Hippocampal formation (tissue), 2 donors: ENCODE measurements around the gene PRKCA.
"Not testable (repeated sequence)": the region's sequence is repeated elsewhere in the genome, so short reads cannot be mapped to it uniquely, and the experiment has no call there.

Source experiments
- DNase-seq, 2 donors: peaks; one replicate each; lab custom pipeline; 2025; lab: John Stamatoyannopoulos, UW

PRKCA gene

DNA sequence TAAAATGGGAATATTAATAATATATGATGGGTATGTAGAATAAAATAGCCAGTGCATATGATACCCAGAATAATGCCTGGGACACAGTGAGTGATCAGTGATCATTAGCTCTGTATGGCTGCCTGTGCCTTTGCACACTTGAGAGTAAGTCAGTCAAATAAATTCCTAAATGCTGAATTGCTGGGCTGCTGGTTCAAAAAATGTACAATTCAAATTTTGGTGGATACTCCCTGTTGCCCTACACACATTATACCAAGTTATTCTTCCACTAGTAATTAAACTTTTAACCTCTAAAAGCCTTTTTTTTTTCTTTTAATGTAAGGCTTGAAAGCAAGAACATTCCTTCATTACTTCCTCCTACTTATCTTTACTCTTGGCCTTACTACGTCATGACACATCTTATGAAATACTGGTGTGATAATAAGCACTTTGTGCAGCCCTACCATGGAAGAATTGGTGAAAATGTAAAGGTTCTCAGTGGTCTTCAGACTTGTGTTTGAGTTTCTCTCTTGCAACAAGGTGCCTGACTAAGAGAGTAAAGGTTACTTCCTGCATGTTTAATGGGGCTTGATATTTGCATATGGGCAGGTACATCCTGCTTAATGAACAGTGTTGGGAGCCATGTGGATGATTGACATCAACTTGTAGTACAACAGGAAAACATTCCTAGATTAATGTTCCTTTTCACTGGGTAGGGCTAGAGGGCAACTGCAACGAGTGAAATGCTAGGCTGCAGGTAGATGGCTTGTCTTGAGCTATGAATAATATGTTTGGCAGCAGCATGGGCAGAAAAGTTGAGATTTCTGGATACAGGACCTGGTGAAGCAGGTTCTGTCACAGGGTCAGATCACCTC is 84.3 kb downstream of the PRKCA start:
- DNase-seq = no peak

DNA sequence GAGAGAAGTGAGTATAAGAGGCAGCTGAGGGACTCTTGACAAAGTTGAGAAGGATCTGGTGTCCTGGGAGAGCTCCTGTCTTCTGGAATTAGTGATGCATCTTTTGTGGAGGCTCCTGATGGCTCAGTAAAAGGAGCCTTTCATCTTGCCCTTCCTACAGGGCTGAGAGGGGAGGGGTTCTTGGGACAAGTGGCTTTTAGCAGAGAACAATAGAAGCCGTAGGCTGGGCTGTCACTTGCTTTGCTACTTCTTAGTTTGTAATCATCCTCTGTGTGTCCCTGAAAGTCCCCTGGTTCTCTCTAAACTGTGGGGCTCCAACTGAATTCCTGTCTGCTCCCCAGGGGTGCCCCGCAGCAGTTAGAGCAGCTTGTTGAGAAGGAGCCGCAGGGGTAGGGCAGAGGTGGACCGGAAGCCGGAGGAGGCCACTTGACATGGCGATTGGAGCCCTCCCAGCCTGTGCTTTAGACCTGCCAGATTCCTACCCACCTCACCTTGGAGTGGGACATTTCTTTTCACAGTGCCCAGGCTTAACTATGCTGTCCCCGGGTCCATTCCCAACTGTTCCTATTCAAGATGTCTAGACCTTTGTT is 85.1 kb downstream of the PRKCA start:
- no peak for DNase-seq

GRCh38 chr17:66392783-66393437 is 90.5 kb downstream of the PRKCA start:
- no peak for DNase-seq

DNA sequence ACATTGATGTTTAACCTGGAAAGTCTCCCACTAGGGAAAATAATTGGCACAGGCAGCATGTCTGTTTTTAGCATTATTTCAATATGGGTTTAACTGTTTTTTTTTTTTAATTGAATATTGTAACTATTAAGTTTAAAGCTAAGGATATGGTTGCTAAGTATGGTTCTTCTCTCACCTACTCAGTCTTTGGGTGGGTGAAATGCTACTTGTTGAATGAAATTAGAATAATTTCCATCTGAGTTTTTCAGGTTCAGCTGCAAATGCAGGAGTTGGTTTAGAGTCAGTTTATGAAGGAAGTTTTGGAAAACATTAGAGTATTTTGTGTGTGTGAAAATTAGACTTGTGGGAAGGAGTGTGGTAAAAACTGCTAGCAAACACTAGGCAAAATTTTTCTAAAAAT is 93.5 kb downstream of the PRKCA start:
- no peak for DNase-seq

GRCh38 chr17:66397486-66397885 is 95.1 kb downstream of the PRKCA start:
- DNase-seq = no peak

GRCh38 chr17:66398059-66398458 is 95.6 kb downstream of the PRKCA start:
- no peak for DNase-seq

GRCh38 chr17:66398617-66399016 is 96.2 kb downstream of the PRKCA start:
- no peak for DNase-seq

DNA sequence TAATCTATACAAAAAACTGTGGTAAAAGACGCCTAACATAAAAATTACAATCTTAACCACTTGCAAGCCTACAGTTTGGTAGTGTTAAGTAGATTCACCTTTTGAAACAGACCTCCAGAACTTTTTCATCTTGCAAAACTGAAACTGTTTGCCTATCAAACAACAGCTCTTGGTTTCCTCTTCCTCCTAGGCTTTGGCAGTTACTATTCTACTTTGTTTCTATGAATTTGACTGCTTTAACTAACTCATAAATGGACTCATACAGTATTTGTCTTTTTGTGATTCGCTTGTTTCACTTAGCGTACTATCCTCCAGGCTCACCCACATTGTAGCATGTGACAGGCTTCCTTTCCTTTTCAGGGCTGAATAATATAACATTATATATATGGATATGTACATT is 97.0 kb downstream of the PRKCA start:
- DNase-seq = no peak

DNA sequence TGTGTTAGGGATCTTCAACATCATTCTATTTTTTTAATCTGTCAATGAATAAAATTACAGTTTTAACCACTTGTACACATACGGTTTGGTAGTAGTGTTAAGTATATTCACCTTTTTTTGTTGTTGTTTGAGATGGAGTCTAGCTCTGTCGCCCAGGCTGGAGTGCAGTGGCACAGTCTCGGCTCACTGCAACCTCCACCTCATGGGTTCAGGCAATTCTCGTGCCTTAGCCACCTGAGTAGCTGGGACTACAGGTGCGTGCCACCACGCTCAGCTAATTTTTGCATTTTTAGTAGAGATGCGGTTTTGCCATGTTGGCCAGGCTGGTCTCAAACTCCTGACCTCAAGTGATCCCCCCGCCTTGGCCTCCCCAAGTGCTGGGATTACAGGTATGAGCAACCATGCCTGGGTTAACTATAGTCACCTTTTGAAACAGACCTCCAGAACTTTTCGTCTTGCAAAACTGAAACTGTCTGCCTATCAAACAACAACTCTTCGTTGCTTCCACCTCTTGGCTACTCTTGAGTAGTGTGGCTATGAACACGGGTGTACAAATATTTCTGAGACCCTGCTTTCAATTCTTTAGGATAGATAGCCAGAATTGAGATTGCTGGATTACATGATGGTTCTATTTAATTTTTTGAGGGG is 97.8 kb downstream of the PRKCA start:
- DNase-seq = not testable (repeated sequence)

DNA sequence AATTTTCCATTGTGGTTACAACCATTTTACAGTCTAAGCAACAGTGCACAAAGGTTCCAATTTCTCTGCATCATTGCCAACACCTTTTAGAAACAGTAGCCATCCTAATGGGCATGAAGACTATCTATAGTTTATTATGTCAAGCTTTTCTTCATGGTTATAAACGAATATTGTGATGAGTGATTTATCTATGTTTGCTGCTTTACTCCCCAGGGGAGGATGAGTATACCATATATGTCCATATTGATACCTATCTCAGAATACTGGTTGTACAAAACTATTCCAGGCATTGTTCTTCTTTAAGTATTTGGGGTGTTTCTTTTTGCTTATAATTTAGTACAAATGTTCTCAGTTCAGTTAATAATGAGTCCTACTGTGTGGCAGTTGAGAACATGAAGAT is 98.3 kb downstream of the PRKCA start:
- DNase-seq = no peak

DNA sequence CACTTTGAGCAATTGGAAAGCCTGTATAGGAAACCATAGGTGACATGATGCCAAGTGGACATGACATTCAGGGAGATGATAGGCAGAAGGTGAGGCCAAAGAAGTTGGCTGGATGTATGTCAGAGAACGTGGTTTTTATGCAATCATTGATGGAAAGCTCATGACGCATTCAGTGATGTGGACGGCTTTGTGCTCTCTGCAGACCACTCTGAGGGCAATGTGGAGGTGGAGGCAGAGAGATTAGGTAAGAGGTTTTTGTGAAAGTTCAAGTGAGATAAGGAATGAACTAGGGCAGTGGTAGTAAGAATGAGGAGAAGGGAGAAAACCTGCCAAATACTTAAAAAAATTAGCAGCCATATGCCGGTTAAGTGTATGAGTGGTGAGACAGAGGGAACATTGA is 99.0 kb downstream of the PRKCA start:
- DNase-seq = no peak

GRCh38 chr17:66403846-66404556 is 101.6 kb downstream of the PRKCA start:
- DNase-seq = no peak

DNA sequence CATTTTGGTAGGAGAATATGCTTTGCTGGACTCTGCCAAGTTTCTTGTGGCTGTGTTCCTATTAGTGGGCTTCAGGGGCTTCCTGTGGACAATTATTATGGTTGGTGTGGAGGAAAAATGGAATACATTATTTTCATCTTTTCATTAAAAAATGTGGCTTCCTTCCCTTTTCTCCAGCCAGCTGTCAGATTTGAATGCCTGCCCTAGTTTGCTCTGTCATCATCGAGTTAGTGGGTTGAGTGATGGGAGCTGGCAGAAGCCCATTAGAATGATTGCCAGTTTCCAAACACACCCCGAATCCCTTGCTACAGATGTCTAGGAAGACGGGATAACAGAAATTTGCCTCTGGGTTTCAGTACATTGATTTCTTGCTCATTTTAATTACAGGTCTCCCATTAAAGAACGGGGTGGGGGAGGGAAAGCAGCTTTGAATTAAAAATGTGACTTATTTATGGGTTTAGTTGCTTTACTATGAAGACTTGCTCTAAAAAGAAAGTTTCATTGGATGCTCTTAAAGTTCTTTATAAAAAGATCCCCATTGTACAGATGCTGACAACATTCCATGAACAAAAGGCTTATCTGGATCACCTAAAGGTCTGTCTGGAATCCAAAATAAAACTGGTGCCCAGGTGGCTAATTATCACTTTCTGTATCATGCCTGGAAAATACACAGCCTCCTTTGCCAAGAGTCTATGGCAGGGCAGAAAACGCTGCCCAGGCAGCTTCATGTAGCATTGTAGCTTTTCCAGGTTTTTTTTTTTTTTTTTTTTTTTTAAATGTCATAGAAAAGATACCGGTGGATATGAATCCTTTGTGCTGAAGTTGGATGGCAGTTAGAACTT is 103.6 kb downstream of the PRKCA start:
- no peak for DNase-seq

GRCh38 chr17:66406701-66407644 is 104.6 kb downstream of the PRKCA start:
- no peak for DNase-seq

GRCh38 chr17:66407864-66408263 is 105.5 kb downstream of the PRKCA start:
- no peak for DNase-seq

DNA sequence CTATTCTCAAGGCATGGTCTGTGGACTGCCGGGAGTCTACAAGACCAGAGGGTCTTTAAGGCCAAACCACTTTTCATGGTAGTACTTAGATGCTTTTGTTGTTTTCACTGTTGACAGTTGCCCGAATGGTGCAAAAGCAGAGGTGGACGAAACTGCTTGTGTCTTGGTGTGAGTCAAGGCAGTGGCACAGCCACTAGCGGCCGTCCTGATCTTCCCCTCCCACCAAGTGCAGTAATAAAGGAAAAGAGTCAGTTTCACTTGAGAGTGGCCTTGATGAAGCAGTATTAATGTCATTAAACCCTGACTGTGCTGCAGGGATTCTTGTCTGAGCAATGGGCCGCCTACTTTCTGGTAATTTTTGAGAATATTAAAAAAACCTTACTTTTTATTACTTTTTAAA is 109.1 kb downstream of the PRKCA start:
- DNase-seq = no peak

DNA sequence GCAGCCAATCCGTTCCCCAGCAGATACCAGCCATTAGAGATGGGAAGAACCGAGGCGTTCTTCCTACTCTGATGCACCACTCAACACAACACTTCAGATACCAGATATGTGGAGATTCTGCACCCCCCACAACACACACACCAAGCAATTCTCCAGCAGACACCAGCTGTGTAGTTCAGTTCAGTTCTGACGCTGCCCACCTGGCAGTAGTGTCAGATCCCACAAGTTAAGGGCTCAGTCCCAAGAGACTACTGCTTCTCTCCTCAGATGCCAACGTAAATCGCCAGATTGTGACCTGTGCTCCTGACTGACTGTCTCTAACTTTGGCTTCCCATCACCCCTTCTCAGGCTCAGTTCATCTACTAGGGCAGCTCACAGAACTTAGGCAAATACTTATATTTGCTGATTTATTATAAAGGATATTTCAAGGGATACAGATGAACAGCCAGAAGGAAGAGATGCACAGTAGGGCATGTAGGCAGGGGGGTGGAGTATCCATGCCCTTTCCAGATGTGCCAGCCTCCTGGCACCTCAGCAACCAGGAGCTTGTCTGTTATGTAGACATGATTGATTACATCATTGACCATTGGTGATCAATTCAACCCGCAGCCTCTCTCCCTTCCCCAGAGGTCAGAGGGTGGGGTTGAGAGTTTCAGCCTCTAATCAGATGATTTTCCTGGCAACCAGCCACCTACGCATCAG is 110.6 kb downstream of the PRKCA start:
- no peak for DNase-seq

DNA sequence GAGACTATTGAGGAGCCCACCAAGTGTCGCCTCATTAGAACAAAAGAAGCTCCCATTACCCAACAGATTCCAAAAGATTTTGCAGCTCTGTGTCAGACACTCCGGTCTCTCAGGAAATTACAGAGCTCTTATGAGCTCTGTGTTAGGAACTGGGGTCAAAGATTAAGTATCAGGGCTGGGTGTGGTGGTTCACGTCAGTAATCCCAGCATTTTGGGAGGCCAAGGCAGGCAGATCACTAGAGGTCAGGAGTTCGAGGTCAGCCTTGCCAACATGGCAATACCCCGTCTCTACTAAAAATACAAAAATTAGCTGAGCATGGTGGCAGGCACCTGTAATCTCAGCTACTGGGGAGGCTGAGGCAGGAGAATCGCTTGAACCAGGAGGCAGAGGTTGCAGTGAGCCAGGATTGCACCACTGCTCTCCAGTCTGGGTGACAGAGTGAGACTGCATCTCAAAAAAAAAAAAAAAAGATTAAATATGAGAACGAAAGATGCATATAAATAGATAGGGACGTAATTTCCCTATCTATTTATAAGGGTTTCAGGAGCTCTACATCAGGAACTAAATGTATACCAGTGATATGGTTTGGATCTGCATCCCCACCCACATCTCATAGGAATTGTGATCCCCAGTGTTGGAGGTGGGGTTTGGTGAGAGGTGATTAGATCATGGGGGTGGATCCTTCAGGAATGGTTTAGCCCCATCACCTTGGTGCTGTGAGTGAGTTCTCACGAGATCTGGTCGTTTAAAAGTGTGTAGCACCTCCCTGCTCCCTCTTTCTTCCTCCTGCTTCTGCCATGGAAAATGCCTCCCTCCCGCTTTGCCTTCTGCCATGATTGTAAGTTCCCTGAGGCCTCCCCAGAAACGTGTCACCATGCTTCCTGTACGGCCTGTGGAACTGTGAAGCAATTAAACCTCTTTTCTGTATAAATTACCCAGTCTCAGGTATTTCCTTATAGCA is 111.4 kb downstream of the PRKCA start:
- no peak for DNase-seq
